HG03460 (cell line): ENCODE data around the gene SEL1L2.

Experiments
- ATAC-seq: cut with Tn5 transposase; IDR thresholded peaks from one replicate; pipeline ENCODE4 v1.9.1; 2021; ENCODE audit not compliant: unreplicated experiment

The SEL1L2 gene

GRCh38 chr20:13870170-13870748 lies 120.2 kb downstream of the SEL1L2 start:
- ATAC-seq, result no peak

GRCh38 chr20:13868331-13868730 lies 122.1 kb downstream of the SEL1L2 start:
- ATAC-seq, result no peak

- ATAC-seq, result no peak
These were observed 124.5 kb downstream of the SEL1L2 start for GRCh38 chr20:13865791-13866351.

- no peak for ATAC-seq
These were observed 125.3 kb downstream of the SEL1L2 start for GRCh38 chr20:13865156-13865555.

- ATAC-seq, result no peak
These were observed 127.2 kb downstream of the SEL1L2 start for GRCh38 chr20:13863244-13863643.

GRCh38 chr20:13862245-13862644 lies 128.2 kb downstream of the SEL1L2 start:
- ATAC-seq, result no peak

GRCh38 chr20:13858871-13859270 lies 131.5 kb downstream of the SEL1L2 start:
- no peak for ATAC-seq

- no peak for ATAC-seq
These were observed 132.0 kb downstream of the SEL1L2 start for GRCh38 chr20:13858439-13858838.

GRCh38 chr20:13857961-13858360 lies 132.5 kb downstream of the SEL1L2 start:
- no peak for ATAC-seq

GRCh38 chr20:13857304-13857703 lies 133.1 kb downstream of the SEL1L2 start:
- no peak for ATAC-seq

GRCh38 chr20:13856354-13856753 lies 134.1 kb downstream of the SEL1L2 start:
- no peak for ATAC-seq

GRCh38 chr20:13855613-13856012 lies 134.8 kb downstream of the SEL1L2 start:
- no peak for ATAC-seq

GRCh38 chr20:13852306-13852705 lies 138.1 kb downstream of the SEL1L2 start:
- no peak for ATAC-seq

GRCh38 chr20:13851279-13851678 lies 139.1 kb downstream of the SEL1L2 start:
- ATAC-seq, result no peak

- ATAC-seq, result no peak
These were observed 146.1 kb downstream of the SEL1L2 start for GRCh38 chr20:13844296-13844695.

- no peak for ATAC-seq
These were observed 149.2 kb downstream of the SEL1L2 start for GRCh38 chr20:13841206-13841605.

- ATAC-seq, result no peak
These were observed 150.3 kb downstream of the SEL1L2 start for GRCh38 chr20:13840093-13840465.

GRCh38 chr20:13839421-13840092 lies 150.9 kb downstream of the SEL1L2 start:
- no peak for ATAC-seq

GRCh38 chr20:13838664-13839063 lies 151.8 kb downstream of the SEL1L2 start:
- no peak for ATAC-seq

GRCh38 chr20:13831476-13831875 lies 158.9 kb downstream of the SEL1L2 start:
- ATAC-seq, result no peak

GRCh38 chr20:13825465-13825864 lies 164.9 kb downstream of the SEL1L2 start:
- no peak for ATAC-seq

GRCh38 chr20:13824459-13824858 lies 166.0 kb downstream of the SEL1L2 start:
- no peak for ATAC-seq

GRCh38 chr20:13822459-13822858 lies 168.0 kb downstream of the SEL1L2 start:
- ATAC-seq, result no peak
